GM12878 (cell line): ENCODE results near the gene SCLT1. TPM values are rescaled to one million over a fixed set of nuclear protein-coding genes. Genes with fewer than 3 reads are reported as not detected.

Experiments used
- BRCA1 ChIP-seq: IDR thresholded peaks from 2 replicates; pipeline ENCODE4 v1.6.1; 2011; ENCODE audit warnings: low read depth, low read length, improper control_type of control experiment
- MTA2 ChIP-seq: fragments of 450-650 bp; IDR thresholded peaks from 2 replicates; pipeline ENCODE4 v1.6.1; 2016; ENCODE audit warnings: low read depth, mild to moderate bottlenecking, moderate library complexity
- NRF1 ChIP-seq: conservative IDR thresholded peaks from 2 replicates; pipeline ENCODE4 v1.6.1; 2011; ENCODE audit warnings: mild to moderate bottlenecking, low read depth, low read length, improper control_type of control experiment
- TAF1 ChIP-seq: IDR thresholded peaks from 2 replicates; pipeline ENCODE4 v1.6.1; 2011; ENCODE audit warnings: mild to moderate bottlenecking, low read depth, low read length, borderline replicate concordance
- TCF7 ChIP-seq: IDR thresholded peaks from 2 replicates; pipeline ENCODE4 v1.6.1; 2014; ENCODE audit warnings: antibody characterized with exemption, borderline replicate concordance
- ZSCAN29 ChIP-seq: fragments of 450-650 bp; IDR thresholded peaks from 2 replicates; pipeline ENCODE4 v1.6.1; 2017; ENCODE audit warnings: mild to moderate bottlenecking, moderate library complexity
- ZZZ3 ChIP-seq: IDR thresholded peaks from 2 replicates; pipeline ENCODE4 v1.6.1; 2011; ENCODE audit warnings: low read depth; ENCODE audit not compliant: control insufficient read depth, insufficient read length
- polyA plus RNA-seq, 11 experiments: library from polyadenylated mRNA; depleted of rRNA in 4 of 11; unstranded in 6 of 11; stranded (reverse) in 5 of 11; fragments of >200 nt; fragmentation: Nextera tagmentation in 4 of 11; fragmentation: Illumina TruSeq in 1 of 11; extraction: Ambion mirVana in 4 of 11; extraction: Trizol in 1 of 11; gene quantifications; 1 replicate in 1 of 11; 2 replicates in 10 of 11; pipeline versions ENCODE4 v1.2.1 to v1.2.3, GENCODE V29; 2011 to 2016; ENCODE audit warnings: inconsistent platforms in 2 of 11, missing spikeins in 2 of 11, low read depth in 1 of 11
- small RNA-seq: library from RNA; depleted of rRNA; stranded (forward); fragments of <200 nt; gene quantifications from one replicate; pipeline ENCODE3, GENCODE V24; 2014
- total RNA-seq, 4 experiments: library from RNA; depleted of rRNA in 3 of 4; stranded (reverse); fragments of >200 nt in 3 of 4; fragmentation: Illumina TruSeq in 1 of 4; extraction: Trizol in 1 of 4; gene quantifications; 2 replicates each; pipeline versions ENCODE4 v1.2.1 to v1.2.3, GENCODE V29; 2013 to 2021
- TF ChIP-seq, protein P1 (sequence below): fragments of 450-650 bp; IDR thresholded peaks from 2 replicates; pipeline ENCODE4 v1.6.1; 2017; ENCODE audit warnings: mild to moderate bottlenecking, low read depth, inconsistent platforms; ENCODE audit not compliant: poor library complexity, severe bottlenecking
- TF ChIP-seq, protein P2 (sequence below): fragments of 450-650 bp; formaldehyde crosslinking; IDR thresholded peaks from 2 replicates; pipeline ENCODE4 v1.4.0; 2020; ENCODE audit warnings: mild to moderate bottlenecking, moderate library complexity

SCLT1 gene
- total and polyA plus RNA-seq, 10 of the 15 experiments (the other 5 are each of a cell fraction or from before 2014, with no cell fraction given) = 7.8 to 31.4 (median 19.6) TPM

DNA sequence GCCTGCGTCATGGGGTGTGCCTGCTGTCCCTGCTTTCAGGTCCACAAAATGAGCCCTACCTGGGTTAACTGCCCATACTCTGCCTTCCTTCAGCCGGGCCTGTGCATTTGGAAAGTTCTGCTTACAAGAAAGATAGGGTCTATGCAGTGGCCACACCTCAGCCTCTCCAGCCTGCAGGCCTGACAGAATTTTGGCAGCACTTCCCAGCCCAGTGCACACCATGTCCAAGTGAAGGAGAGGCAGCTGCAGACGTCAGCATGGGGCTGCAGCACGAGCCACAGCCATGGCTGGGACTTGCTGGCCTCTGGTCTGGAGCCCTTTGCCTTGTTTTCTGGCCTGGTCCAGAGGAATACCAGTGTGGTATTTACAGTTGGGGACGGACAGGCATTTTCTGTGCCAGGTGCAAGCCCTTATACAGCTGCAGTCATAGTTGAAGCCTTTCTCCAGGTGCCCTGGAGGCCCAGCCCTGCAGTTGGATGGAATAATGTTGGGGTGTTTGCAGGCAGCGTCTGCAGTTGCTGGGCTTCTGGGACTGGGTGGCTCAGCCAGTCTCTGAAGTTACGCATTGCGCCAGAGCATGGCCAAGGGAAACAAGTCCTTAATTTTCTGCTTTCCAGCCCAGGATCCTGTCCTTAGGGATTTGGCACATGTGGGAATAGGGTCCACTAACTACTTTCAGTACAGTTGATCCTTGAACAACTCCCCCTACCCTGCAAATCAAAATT is 257.7 kb downstream of the SCLT1 start (continued):
- TF ChIP-seq TCF7 = no peak
- no peak for TF ChIP-seq ZZZ3
- TF ChIP-seq TAF1 = no peak
- TF ChIP-seq, protein P1, sequence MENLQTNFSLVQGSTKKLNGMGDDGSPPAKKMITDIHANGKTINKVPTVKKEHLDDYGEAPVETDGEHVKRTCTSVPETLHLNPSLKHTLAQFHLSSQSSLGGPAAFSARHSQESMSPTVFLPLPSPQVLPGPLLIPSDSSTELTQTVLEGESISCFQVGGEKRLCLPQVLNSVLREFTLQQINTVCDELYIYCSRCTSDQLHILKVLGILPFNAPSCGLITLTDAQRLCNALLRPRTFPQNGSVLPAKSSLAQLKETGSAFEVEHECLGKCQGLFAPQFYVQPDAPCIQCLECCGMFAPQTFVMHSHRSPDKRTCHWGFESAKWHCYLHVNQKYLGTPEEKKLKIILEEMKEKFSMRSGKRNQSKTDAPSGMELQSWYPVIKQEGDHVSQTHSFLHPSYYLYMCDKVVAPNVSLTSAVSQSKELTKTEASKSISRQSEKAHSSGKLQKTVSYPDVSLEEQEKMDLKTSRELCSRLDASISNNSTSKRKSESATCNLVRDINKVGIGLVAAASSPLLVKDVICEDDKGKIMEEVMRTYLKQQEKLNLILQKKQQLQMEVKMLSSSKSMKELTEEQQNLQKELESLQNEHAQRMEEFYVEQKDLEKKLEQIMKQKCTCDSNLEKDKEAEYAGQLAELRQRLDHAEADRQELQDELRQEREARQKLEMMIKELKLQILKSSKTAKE = no peak
- TF ChIP-seq MTA2 = no peak
- TF ChIP-seq ZSCAN29 = no peak
- TF ChIP-seq, protein P2, sequence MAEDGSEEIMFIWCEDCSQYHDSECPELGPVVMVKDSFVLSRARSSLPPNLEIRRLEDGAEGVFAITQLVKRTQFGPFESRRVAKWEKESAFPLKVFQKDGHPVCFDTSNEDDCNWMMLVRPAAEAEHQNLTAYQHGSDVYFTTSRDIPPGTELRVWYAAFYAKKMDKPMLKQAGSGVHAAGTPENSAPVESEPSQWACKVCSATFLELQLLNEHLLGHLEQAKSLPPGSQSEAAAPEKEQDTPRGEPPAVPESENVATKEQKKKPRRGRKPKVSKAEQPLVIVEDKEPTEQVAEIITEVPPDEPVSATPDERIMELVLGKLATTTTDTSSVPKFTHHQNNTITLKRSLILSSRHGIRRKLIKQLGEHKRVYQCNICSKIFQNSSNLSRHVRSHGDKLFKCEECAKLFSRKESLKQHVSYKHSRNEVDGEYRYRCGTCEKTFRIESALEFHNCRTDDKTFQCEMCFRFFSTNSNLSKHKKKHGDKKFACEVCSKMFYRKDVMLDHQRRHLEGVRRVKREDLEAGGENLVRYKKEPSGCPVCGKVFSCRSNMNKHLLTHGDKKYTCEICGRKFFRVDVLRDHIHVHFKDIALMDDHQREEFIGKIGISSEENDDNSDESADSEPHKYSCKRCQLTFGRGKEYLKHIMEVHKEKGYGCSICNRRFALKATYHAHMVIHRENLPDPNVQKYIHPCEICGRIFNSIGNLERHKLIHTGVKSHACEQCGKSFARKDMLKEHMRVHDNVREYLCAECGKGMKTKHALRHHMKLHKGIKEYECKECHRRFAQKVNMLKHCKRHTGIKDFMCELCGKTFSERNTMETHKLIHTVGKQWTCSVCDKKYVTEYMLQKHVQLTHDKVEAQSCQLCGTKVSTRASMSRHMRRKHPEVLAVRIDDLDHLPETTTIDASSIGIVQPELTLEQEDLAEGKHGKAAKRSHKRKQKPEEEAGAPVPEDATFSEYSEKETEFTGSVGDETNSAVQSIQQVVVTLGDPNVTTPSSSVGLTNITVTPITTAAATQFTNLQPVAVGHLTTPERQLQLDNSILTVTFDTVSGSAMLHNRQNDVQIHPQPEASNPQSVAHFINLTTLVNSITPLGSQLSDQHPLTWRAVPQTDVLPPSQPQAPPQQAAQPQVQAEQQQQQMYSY (CRISPR knock-in tag) = no peak
- no peak for TF ChIP-seq NRF1
- no peak for TF ChIP-seq BRCA1

Small RNA genes within 50 kb of the gene (small RNA-seq; reads per million reads assigned to genes)
- not detected for gene AC093826.2

Other genes starting within 250 kb of the SCLT1 start
- gene C4orf33, start 2.6 kb upstream of the SCLT1 start, total RNA-seq (2014; rRNA removed) = 10.2 and 15.5 TPM in 2 replicates
- 18.8 and 21.9 TPM in 2 replicates for gene C4orf33, start 2.6 kb upstream of the SCLT1 start, total RNA-seq (2014; rRNA removed; fragmentation: Illumina TruSeq; extraction: Trizol)
- gene C4orf33, start 2.6 kb upstream of the SCLT1 start, total RNA-seq (2021) = 13.2 and 13.8 TPM in 2 replicates
- gene C4orf33, start 2.6 kb upstream of the SCLT1 start, polyA plus RNA-seq (2011; rRNA removed) = 29.8 and 56.7 TPM in 2 replicates
- 20.1 and 35.8 TPM in 2 replicates for gene C4orf33, start 2.6 kb upstream of the SCLT1 start, polyA plus RNA-seq (2014; fragmentation: Illumina TruSeq; extraction: Trizol)
- 10 to 100 TPM; 21.6 to 22.4 TPM for gene C4orf33, start 2.6 kb upstream of the SCLT1 start, polyA plus RNA-seq (2014; fragmentation: Nextera tagmentation; extraction: Ambion mirVana)
- 14.1 and 15.5 TPM in 2 replicates for gene C4orf33, start 2.6 kb upstream of the SCLT1 start, polyA plus RNA-seq (2014; rRNA removed)
- gene C4orf33, start 2.6 kb upstream of the SCLT1 start, polyA plus RNA-seq (2016; fragmentation: Nextera tagmentation; extraction: Ambion mirVana) = 10 to 100 TPM; 20.4 to 20.6 TPM